GM23338 (cell line): Measurements from ENCODE around the gene TYSND1. TPM values are rescaled to one million over a fixed set of nuclear protein-coding genes. Genes with fewer than 3 reads are reported as not detected.

Experiments used
- ATAC-seq: fragments of 200-7000 bp; cut with Tn5 transposase; 3 replicates; pipeline ENCODE4 v1.9.1; 2020
- DNase-seq: peaks from one replicate; pipeline ENCODE4 v3.0.0-alpha.2; 2015; ENCODE audit warnings: low spot score
- H2AFZ ChIP-seq: fragments of 200-600 bp; sonication (generic); 2 replicates; pipeline ENCODE4 v1.8.0; 2016; ENCODE audit warnings: antibody characterized with exemption, mild to moderate bottlenecking, moderate library complexity
- H3F3A ChIP-seq: fragments of 200-600 bp; sonication (generic); replicated peaks from 2 replicates; pipeline ENCODE4 v1.8.0; 2017; ENCODE audit warnings: antibody characterized with exemption, mixed run types, low read depth
- H3K27ac ChIP-seq: fragments of 200-600 bp; sonication (generic); 2 replicates; pipeline ENCODE4 v1.6.1; 2016; ENCODE audit warnings: low read depth
- H3K27me3 ChIP-seq: fragments of 200-600 bp; sonication (generic); 2 replicates; pipeline ENCODE4 v1.8.0; 2016; ENCODE audit warnings: mild to moderate bottlenecking, mixed run types, moderate library complexity; ENCODE audit not compliant: insufficient read depth
- H3K36me3 ChIP-seq: fragments of 200-600 bp; sonication (generic); 2 replicates; pipeline ENCODE4 v1.8.0; 2016; ENCODE audit warnings: mild to moderate bottlenecking; ENCODE audit not compliant: insufficient read depth
- H3K4me1 ChIP-seq: fragments of 200-600 bp; sonication (generic); 2 replicates; pipeline ENCODE4 v1.8.0; 2016; ENCODE audit warnings: mild to moderate bottlenecking, moderate library complexity; ENCODE audit not compliant: insufficient read depth
- H3K4me2 ChIP-seq: fragments of 200-600 bp; sonication (generic); 2 replicates; pipeline ENCODE4 v1.7.1; 2017; ENCODE audit warnings: mixed run types
- H3K4me3 ChIP-seq: fragments of 200-600 bp; sonication (generic); 2 replicates; pipeline ENCODE4 v1.6.1; 2016; ENCODE audit warnings: mixed run types
- H3K79me2 ChIP-seq: fragments of 200-600 bp; sonication (generic); replicated peaks from 2 replicates; pipeline ENCODE4 v1.8.0; 2017; ENCODE audit warnings: mild to moderate bottlenecking; ENCODE audit not compliant: insufficient read depth
- H3K9me2 ChIP-seq: fragments of 200-600 bp; sonication (generic); 2 replicates; pipeline ENCODE4 v1.8.0; 2017; ENCODE audit not compliant: insufficient read depth
- H4K20me1 ChIP-seq: fragments of 200-600 bp; sonication (generic); replicated peaks from 2 replicates; pipeline ENCODE4 v1.8.0; 2017; ENCODE audit warnings: mild to moderate bottlenecking; ENCODE audit not compliant: insufficient read depth
- H3K27ac Mint-ChIP-seq: 2 replicates; pipeline ENCODE4 v1.8.0; 2020; ENCODE audit warnings: inconsistent platforms, mild to moderate bottlenecking, moderate library complexity, mixed read lengths
- H3K27me3 Mint-ChIP-seq: 3 replicates; pipeline ENCODE4 v1.8.0; 2022; ENCODE audit warnings: low read depth, mild to moderate bottlenecking, moderate library complexity, mixed read lengths, inconsistent platforms; ENCODE audit not compliant: insufficient read depth, poor library complexity
- H3K36me3 Mint-ChIP-seq: 3 replicates; pipeline ENCODE4 v1.8.0; 2021; ENCODE audit warnings: low read depth, mild to moderate bottlenecking, inconsistent platforms, moderate library complexity, mixed read lengths
- H3K4me1 Mint-ChIP-seq: 3 replicates; pipeline ENCODE4 v1.8.0; 2020; ENCODE audit warnings: mild to moderate bottlenecking, inconsistent platforms, mixed read lengths
- H3K4me3 Mint-ChIP-seq: 3 replicates; pipeline ENCODE4 v1.8.0; 2021; ENCODE audit warnings: moderate library complexity, mild to moderate bottlenecking, inconsistent platforms, mixed read lengths
- H3K9me3 Mint-ChIP-seq: 3 replicates; pipeline ENCODE4 v1.8.0; 2020; ENCODE audit warnings: moderate library complexity, mild to moderate bottlenecking, inconsistent platforms, mixed read lengths
- CREB1 ChIP-seq: fragments of 250-450 bp; sonication (Bioruptor Pico); IDR thresholded peaks from 2 replicates; pipeline ENCODE4 v1.5.0; 2020; ENCODE audit warnings: low read depth, mild to moderate bottlenecking, moderate library complexity
- CTCF ChIP-seq, 2 experiments: fragments of 200-600 bp in 1 of 2; sonication (generic) in 1 of 2; conservative IDR thresholded peaks; 2 replicates each; pipeline versions ENCODE4 v1.5.1 to v1.6.1; 2016 to 2017; ENCODE audit warnings: antibody characterized with exemption in 2 of 2, low read depth in 2 of 2, mild to moderate bottlenecking in 2 of 2, moderate library complexity in 1 of 2
- EZH2 ChIP-seq: fragments of 200-600 bp; sonication (generic); IDR thresholded peaks from one replicate; pipeline ENCODE4 v1.8.0; 2017; ENCODE audit warnings: antibody characterized with exemption, mild to moderate bottlenecking, low read depth; ENCODE audit not compliant: unreplicated experiment
- EZH2phosphoT487 ChIP-seq: fragments of 200-600 bp; sonication (generic); IDR thresholded peaks from one replicate; pipeline ENCODE4 v1.8.1; 2018; ENCODE audit warnings: antibody characterized with exemption; ENCODE audit not compliant: unreplicated experiment
- NANOG ChIP-seq: IDR thresholded peaks from 2 replicates; pipeline ENCODE4 v1.6.1; 2016; ENCODE audit warnings: antibody characterized with exemption, borderline replicate concordance
- POLR2AphosphoS5 ChIP-seq: IDR thresholded peaks from 2 replicates; pipeline ENCODE4 v1.6.1; 2016; ENCODE audit warnings: antibody characterized with exemption, low read depth
- STAT1 ChIP-seq: IDR thresholded peaks from one replicate; pipeline ENCODE4 v1.6.1; 2016; ENCODE audit warnings: antibody characterized with exemption; ENCODE audit not compliant: unreplicated experiment
- ZNF114 ChIP-seq: fragments of 250-450 bp; sonication (Bioruptor Pico); IDR thresholded peaks from 2 replicates; pipeline ENCODE4 v1.5.0; 2020; ENCODE audit warnings: mild to moderate bottlenecking, moderate library complexity
- ZNF462 ChIP-seq: fragments of 250-450 bp; sonication (Bioruptor Pico); IDR thresholded peaks from 2 replicates; pipeline ENCODE4 v1.5.0; 2020; ENCODE audit warnings: mild to moderate bottlenecking, moderate library complexity
- polyA plus RNA-seq: library from polyadenylated mRNA; unstranded; fragments of >200 nt; fragmentation: Nextera tagmentation; extraction: Ambion mirVana; gene quantifications from 2 replicates; pipeline ENCODE4 v1.2.1, GENCODE V29; 2016
- total RNA-seq: library from RNA; depleted of rRNA; stranded (reverse); fragments of >200 nt; shearing (Covaris generic); gene quantifications from 2 replicates; pipeline ENCODE4 v1.2.3, GENCODE V29; 2014

Gene TYSND1
- total and polyA plus RNA-seq, 2 experiments from 2014 or later: 5.2 to 19.5 TPM

DNA sequence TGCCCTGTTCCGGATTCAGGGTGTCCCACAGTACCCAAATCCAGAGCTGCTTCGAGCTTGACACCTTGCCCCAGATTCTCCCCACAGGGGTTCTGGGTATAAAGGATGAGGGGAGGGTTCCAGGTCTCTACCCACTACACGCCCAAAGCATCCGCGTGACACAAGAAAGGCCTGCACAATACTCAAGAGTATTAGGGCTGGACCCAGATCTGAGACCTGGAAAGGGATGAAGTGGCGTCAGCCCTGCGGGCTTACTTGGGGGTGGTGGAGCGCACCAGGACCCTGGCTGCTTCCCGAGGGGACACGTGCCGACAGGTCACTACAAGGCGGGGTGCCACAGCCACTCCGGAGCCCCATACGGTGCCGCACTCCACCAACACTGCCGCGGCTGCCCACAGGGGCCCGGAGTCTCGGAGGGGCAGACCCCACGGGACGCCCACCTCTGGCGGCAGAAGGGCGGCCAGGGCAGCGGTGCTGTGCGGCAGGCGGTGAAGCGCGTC lies 1.3 kb downstream of the TYSND1 start:
- Histone ChIP-seq H2AFZ (0 out of 2 replicates have a peak overlapping the region, but pooled peaks have one; percentile 23), H3K27ac (no peak overlapping the region), H3K4me1 (peaks cover 12% of the 10 kb centered on the region; the same call in 1 of the 2 replicates), H4K20me1 (no peaks in the 10 kb centered on the region; the same call in none of the 2 replicates), H3K27me3 (peaks cover 7% of the 10 kb centered on the region; the same call in 1 of the 2 replicates), H3F3A (0 out of 2 replicates have a peak, but pooled peaks cover 3% of the 10 kb centered on the region), H3K36me3 (no peaks in the 10 kb centered on the region; the same call in 1 of the 2 replicates), H3K4me2 (peak overlapping the region; percentile 90), H3K9me2 (no peaks in the 10 kb centered on the region), H3K79me2 (peaks cover 7% of the 10 kb centered on the region; the same call in 1 of the 2 replicates), H3K4me3 (peak overlapping the region; percentile 55)
- H3K4me3 Mint-ChIP-seq: peak overlapping the region; percentile 85
- H3K9me3 Mint-ChIP-seq: no peaks in the 10 kb centered on the region
- TF ChIP-seq EZH2phosphoT487: no peak
- no peak for TF ChIP-seq EZH2
- no peak for TF ChIP-seq STAT1
- no peak for TF ChIP-seq POLR2AphosphoS5
- no peak for TF ChIP-seq ZNF462 (CRISPR knock-in tag)
- TF ChIP-seq ZNF114 (CRISPR knock-in tag): no peak
- no peak for TF ChIP-seq CREB1 (CRISPR knock-in tag)
- TF ChIP-seq NANOG: no peak
- TF ChIP-seq CTCF (conservative IDR thresholded peaks at IDR 0.05; ENCODE audit: low read depth in 2 of 2): no peak
- peaks cover 14% of the 10 kb centered on the region for H3K4me1 Mint-ChIP-seq
- ATAC-seq (peak; percentile 5), DNase-seq (peak; percentile 32)
- H3K27ac Mint-ChIP-seq: no peak overlapping the region
- 0 out of 3 replicates have a peak, but pooled peaks cover 4% of the 10 kb centered on the region for H3K36me3 Mint-ChIP-seq
- peaks cover 6% of the 10 kb centered on the region for H3K27me3 Mint-ChIP-seq
